PFSK-1 (cell line): ENCODE results near the gene ZSCAN1.

Source experiments
- POLR2AphosphoS5 ChIP-seq: IDR thresholded peaks from 2 replicates; pipeline ENCODE4 v1.6.1; 2012; ENCODE audit warnings: low read depth, mild to moderate bottlenecking, control low read depth, low read length, moderate library complexity
- SIN3A ChIP-seq: IDR thresholded peaks from 2 replicates; pipeline ENCODE4 v1.6.1; 2012; ENCODE audit warnings: mild to moderate bottlenecking, low read length, moderate library complexity, borderline replicate concordance; ENCODE audit not compliant: insufficient read depth
- TAF1 ChIP-seq: IDR thresholded peaks from 2 replicates; pipeline ENCODE4 v1.6.1; 2012; ENCODE audit warnings: low read length, control low read depth, borderline replicate concordance; ENCODE audit not compliant: insufficient read depth

DNA sequence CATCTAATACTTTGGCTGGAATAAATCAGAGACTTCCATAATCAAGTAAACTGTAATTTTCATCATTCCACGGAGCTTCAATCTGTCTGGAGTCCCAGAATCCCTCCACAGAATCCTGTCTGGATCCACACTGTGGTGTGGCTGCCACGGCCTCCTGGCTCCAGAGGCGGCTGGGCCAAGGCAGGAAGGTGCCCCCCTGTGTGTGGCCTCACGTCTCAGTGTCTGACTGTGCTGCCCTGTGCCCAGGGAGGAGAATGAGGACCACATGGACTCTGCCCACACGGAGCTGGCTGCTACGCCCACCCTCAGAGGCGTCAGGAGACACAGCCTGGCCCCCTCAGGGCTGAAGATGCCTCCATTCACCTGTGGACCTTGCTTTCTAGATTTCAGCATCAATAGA, 13.0 kb downstream of the ZSCAN1 start:
- TF ChIP-seq TAF1 (no peak), SIN3A (no peak), POLR2AphosphoS5 (no peak)
